ENCODE data around the gene SLIT1.

The SLIT1 gene

GRCh38 chr10:97185326-97186058, at the start of gene SLIT1:
TSS of gene SLIT1 (minus strand) at chr10:97185959. CDS start at chr10:97185674, 285 bp downstream.
- DNase-seq = peak; percentile 51

DNA sequence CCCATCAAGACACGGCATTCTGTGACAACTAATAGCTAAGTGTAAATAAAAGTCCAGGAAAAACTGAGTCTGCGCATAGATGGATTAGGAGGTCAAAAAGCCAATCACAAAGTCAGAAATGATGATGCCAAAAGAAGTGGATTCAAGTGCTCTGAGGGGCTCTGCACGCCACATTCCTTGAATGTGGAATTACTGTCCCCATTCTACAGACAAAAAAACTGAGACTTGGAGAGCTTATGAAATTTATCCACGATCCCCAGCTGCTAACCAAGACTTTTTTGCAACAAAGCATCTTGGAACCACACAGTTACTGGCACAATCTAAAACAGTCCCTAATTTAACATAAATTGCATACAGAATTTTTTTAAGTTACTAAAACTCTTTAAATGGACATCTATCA, 49.6 kb upstream of the SLIT1 start:
- DNase-seq = no peak

DNA sequence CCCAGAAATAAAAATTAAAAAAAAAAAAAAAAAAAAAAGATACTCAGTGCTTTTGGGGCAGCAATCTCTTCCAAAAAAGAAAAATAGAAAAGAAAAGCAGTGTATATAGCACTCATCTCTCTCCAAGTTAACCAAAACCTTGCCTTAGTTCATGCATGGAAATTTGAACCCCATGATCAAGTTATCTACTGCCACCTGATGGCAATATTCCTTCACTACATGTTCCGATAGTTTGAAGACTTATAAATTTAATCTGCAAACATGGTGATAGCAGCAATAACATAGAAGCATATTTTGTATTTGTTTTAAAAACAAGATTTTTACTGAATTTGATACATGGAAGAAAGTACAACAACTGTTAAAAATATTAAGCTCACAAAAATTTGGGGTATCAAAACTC, 48.6 kb upstream of the SLIT1 start:
- DNase-seq = no peak

- DNase-seq = no peak
Observed at GRCh38 chr10:97230146-97230545, 44.4 kb upstream of the SLIT1 start.

DNA sequence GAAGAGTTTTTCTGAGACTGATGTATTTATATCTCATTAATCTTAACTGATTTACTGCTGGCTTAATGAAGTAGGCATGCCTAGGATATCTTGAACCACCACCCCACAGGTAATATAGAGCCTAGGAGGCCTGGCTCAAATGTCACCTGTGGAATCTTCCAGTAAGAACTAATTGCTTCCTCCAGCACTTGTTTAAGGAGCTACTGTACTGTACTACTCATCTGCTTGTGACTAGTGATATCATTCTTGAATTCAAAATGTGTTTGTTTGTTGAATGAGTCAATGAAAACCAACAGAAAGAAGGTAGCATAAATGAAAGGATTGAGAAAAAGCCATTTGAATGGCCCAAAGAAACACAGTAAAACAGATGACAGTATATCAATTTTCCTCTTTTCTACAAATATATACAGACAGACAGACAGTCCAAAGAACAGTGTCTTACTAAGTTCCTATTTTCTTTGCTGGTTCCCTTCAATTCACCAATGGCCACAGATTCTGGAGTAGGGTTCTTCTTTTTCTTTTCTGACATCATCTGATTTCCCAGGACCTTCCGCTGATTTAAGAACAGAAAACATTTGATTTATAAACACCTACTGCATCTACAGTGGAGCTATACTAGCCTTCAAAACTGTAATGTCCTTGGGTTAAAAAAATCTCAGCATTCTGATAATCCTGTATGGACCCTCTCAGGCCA, 43.7 kb upstream of the SLIT1 start:
- DNase-seq = no peak

DNA sequence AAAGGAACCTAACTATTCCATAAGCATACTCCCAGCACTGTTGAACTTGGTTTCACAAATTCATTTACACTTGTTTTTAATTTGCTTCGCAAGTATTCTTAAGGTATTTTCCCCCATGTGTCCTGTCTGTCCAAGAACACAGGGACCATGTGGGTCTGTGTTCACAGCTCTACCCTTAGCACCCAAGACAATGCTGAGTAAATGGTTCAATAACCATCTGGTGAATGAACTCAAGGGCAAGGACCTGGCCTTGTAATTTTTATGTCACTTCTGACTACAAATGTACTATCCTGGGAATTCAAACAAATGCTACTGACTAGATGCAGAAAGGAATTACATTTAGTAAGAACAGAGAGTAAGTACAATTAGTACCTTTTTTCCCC, 43.0 kb upstream of the SLIT1 start:
- DNase-seq = no peak

GRCh38 chr10:97228130-97228774, 42.5 kb upstream of the SLIT1 start:
- no peak for DNase-seq

DNA sequence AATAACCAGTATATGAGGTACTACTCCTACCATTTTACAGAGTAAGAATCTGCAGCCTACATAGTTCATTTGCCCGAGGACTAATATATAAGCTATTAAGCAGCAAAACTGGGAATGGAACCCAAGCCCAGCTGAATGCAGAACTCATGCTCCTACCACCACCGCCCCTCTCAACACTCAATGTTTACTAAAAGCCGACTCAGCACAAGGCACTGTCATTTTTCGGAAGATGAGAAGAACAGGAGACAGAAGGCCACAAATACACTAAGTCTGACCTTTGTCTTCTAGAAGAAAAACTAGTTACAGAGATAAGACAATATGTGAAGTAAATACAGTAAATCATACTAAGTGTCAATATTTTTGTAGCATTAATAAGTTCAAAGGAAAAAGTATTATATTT, 40.6 kb upstream of the SLIT1 start:
- no peak for DNase-seq

DNA sequence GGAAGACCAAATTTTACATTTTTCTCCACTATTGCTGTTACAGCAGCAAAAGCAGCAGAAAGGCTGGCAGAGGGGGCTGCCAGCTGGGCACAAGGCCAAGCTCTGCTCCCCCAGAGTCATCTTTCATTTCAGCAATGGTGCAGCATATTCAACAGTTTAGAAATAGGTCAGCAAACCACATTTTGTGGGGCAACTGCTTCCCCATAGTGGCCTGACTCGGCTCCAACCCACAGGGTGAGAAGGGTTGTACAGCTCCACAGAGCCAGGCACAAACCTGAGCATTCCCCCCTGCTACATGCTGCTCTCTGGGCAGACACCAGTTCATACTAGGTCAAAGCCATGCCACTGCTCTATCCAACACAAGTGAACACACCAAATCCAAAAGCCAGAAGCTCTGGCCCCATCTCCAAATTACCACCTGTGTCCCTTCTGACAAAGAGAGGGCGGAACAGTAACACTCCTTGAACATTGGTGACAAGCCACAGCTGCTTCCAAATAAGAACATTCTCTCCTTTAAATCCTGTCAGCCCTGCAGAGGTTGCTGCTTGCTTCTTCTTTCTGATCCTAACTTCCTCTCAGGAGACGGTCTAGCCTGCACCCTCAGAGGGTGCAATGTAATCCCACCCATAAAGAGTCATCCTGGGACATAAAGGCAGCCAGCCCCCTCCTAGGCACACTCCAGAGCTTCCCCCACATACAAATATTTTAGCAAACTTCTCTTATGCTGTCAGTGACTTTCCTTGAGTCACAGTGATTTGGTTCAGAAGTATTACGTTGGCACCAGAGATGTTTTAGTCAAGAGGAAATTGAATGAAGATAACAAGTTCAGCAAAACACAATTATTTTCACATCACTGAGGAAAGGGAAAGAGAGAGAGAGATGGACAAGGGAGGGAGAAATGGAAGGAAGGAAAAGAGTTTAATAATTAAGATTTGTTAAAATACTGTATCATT, 39.0 kb upstream of the SLIT1 start:
- no peak for DNase-seq

- no peak for DNase-seq
Observed at GRCh38 chr10:97222326-97222961, 36.7 kb upstream of the SLIT1 start.

- no peak for DNase-seq
Observed at GRCh38 chr10:97220355-97220754, 34.6 kb upstream of the SLIT1 start.

DNA sequence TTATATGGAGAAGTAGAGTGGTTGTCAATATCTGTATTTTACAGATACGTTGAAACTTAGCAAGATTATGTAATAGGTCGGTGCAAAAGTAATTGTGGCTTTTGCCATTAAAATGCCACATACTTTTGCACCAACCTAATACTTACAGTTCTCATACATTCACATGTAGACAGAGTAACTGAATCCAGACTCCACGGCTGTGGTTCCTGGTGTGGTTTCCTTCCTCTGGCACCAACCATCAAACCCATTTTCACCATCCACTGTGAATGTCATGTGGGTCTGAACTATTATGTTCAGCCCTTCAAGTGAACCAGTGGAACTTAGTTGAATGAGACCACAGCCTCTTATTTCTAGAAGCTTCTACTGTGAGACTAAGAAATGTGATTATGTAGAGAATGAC, 31.5 kb upstream of the SLIT1 start:
- no peak for DNase-seq

GRCh38 chr10:97215619-97216260, 30.0 kb upstream of the SLIT1 start:
- DNase-seq = no peak

DNA sequence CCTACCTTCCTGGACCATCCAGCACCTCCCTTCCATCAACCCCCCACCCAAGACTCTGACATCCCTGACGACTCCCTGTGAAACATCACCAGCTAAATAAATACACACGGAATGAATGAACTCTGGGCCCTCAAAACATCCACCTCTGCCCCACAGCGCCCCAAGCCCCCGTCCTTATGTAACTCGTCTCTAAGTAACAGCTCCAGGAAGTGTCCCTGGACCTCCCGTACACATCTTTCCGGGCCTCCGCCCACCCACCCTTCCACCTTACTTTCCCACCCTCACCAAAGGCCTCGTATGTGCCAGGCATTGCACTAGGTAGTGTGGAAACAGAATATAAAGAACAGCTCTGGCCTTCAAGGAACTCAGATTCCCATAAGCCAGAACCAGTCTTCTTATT, 27.7 kb upstream of the SLIT1 start:
- DNase-seq = no peak

- DNase-seq = no peak
Observed at GRCh38 chr10:97211229-97211628, 25.5 kb upstream of the SLIT1 start.

DNA sequence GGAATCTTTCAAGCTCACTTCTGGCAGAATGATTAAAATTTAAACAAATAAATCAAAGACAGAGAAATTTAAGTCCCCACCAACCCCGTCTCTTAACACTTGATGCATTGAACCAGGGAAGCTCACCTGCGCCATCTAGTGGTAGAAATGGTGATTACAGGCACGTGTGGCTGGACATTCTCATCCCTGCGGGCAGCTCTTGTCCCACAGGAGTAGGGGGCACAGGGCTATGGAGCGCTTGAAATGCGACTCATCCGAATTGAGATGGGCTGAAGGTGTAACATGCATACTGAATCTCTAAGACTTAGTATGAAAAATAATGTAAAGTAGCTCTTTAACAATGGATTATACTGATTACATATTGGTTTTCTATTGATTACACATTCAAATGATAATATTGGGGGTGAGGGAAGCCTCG, 24.8 kb upstream of the SLIT1 start:
- DNase-seq = no peak

DNA sequence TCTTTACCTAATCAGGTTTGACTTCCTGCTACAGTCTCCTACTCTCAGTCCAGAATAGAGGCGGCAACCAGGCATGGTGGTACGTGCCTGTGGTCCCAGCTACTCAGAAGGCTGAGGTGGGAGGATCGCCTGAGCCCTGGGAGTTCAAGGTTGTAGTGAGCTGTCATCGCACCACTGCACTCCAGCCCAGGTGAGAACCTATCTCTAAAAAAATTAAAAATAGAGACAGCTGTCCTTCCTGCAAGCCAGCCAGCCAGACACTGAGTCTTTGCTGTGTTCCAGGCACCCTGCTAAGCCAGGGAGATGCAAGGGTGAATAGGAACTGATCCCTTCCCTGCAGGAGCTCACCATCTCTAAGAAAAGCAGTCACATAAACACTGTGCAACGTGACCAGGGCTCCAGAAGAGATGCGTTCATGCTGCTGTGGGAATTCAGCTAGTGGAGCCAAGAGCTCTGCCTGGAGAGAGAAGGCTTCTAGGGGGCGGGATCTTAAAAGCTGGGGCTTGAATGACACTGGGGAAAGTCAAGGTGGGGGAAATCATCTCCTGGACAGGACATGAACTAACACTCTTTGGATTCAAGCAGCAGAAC, 22.1 kb upstream of the SLIT1 start:
- peak; percentile 39 for DNase-seq

DNA sequence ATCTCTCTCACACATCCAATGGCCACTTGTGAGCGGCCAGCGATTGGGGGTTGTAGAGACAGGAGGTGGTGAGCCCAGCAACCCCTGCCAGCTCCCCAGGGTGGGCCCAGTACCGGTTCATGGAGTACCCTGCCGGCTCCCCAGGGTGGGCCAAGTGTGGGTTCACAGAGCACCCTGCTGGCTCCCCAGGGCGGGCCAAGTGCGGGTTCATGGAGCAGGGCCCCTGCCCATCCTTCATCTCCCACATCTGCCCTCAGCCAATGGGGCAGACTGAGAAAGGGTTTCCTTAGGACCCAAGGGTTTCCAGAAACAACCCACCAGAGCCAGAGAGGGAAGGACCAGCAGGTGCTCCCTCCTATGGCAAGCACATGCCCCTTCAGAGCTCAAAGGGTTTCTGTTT, 21.4 kb upstream of the SLIT1 start:
- DNase-seq = no peak

GRCh38 chr10:97204826-97205679, 19.3 kb upstream of the SLIT1 start:
- no peak for DNase-seq

DNA sequence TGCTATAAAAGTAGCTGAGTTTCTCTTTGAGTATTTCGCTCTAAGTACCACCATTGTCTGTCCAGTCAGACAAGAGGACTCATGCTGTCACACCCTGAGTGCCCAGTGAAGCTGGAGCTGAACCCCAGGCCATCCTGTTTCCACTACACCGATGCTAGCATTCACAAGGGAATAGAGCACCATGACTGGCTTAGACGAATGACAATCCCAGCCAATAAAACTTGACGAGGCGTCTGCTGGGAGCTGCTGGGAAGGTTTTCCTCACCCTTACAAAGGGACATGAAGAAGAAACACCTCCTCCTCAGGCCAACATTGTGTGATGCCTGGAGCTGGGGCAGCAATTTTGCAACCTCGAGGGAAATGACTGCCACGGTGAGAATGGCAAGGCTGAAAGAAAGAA, 17.5 kb upstream of the SLIT1 start:
- DNase-seq = no peak

GRCh38 chr10:97200616-97201015, 14.9 kb upstream of the SLIT1 start:
- no peak for DNase-seq
